Skeletal muscle cell (primary cell): ENCODE measurements around the gene DLST.

Source experiments
- DNase-seq: peaks from one replicate; pipeline ENCODE4 v3.0.0-alpha.2; 2010; ENCODE audit warnings: low read depth
- H3K4me3 ChIP-seq: 2 replicates; pipeline ENCODE4 v1.5.1; 2011; ENCODE audit warnings: low read depth, mild to moderate bottlenecking, control low read depth, low read length, moderate library complexity

The DLST gene

GRCh38 chr14:74890262-74890661 lies 8.5 kb downstream of the DLST start:
- H3K4me3 ChIP-seq: no peak overlapping the region
- no peak for DNase-seq

- no peak overlapping the region for H3K4me3 ChIP-seq
- DNase-seq: no peak
Measured at GRCh38 chr14:74891870-74892269, 10.2 kb downstream of the DLST start.

GRCh38 chr14:74892745-74893144 lies 11.0 kb downstream of the DLST start:
- DNase-seq: no peak
- no peak overlapping the region for H3K4me3 ChIP-seq

- no peak for DNase-seq
- H3K4me3 ChIP-seq: no peak overlapping the region
Measured at GRCh38 chr14:74893614-74894091, 11.9 kb downstream of the DLST start.

GRCh38 chr14:74896400-74896799 lies 14.7 kb downstream of the DLST start:
- DNase-seq: no peak
- H3K4me3 ChIP-seq: no peak overlapping the region

GRCh38 chr14:74897642-74898041 lies 15.9 kb downstream of the DLST start:
- DNase-seq: no peak
- no peak overlapping the region for H3K4me3 ChIP-seq

GRCh38 chr14:74898083-74898482 lies 16.4 kb downstream of the DLST start:
- DNase-seq: no peak
- no peak overlapping the region for H3K4me3 ChIP-seq

- no peak overlapping the region for H3K4me3 ChIP-seq
- DNase-seq: no peak
Measured at GRCh38 chr14:74898694-74899093, 17.0 kb downstream of the DLST start.

GRCh38 chr14:74902941-74903705 lies 21.4 kb downstream of the DLST start:
- no peak for DNase-seq
- H3K4me3 ChIP-seq: no peak overlapping the region

- no peak for DNase-seq
Measured at GRCh38 chr14:74904635-74905503, 23.2 kb downstream of the DLST start.

GRCh38 chr14:74905595-74906142 lies 24.0 kb downstream of the DLST start:
- H3K4me3 ChIP-seq: no peak overlapping the region

More at GRCh38 chr14:74904635-74905503, 23.2 kb downstream of the DLST start:
- no peak overlapping the region for H3K4me3 ChIP-seq

GRCh38 chr14:74906925-74907521 lies 25.3 kb downstream of the DLST start:
- no peak for DNase-seq

More at GRCh38 chr14:74905595-74906142, 24.0 kb downstream of the DLST start:
- no peak for DNase-seq

GRCh38 chr14:74907744-74908143 lies 26.0 kb downstream of the DLST start:
- no peak for DNase-seq
- H3K4me3 ChIP-seq: no peak overlapping the region

More at GRCh38 chr14:74906925-74907521, 25.3 kb downstream of the DLST start:
- no peak overlapping the region for H3K4me3 ChIP-seq

GRCh38 chr14:74908861-74909341 lies 27.2 kb downstream of the DLST start:
- no peak for DNase-seq
- no peak overlapping the region for H3K4me3 ChIP-seq

GRCh38 chr14:74909501-74909900 lies 27.8 kb downstream of the DLST start:
- no peak overlapping the region for H3K4me3 ChIP-seq
- no peak for DNase-seq

GRCh38 chr14:74909911-74910310 lies 28.2 kb downstream of the DLST start:
- DNase-seq: no peak
- H3K4me3 ChIP-seq: no peak overlapping the region

- no peak for DNase-seq
- no peak overlapping the region for H3K4me3 ChIP-seq
Measured at GRCh38 chr14:74910556-74910955, 28.8 kb downstream of the DLST start.

- DNase-seq: no peak
Measured at GRCh38 chr14:74911221-74911620, 29.5 kb downstream of the DLST start.

GRCh38 chr14:74911704-74912103 lies 30.0 kb downstream of the DLST start:
- DNase-seq: no peak
- no peak overlapping the region for H3K4me3 ChIP-seq

More at GRCh38 chr14:74911221-74911620, 29.5 kb downstream of the DLST start:
- no peak overlapping the region for H3K4me3 ChIP-seq
